ENCODE measurements around the gene NAB1.

NAB1 gene

DNA sequence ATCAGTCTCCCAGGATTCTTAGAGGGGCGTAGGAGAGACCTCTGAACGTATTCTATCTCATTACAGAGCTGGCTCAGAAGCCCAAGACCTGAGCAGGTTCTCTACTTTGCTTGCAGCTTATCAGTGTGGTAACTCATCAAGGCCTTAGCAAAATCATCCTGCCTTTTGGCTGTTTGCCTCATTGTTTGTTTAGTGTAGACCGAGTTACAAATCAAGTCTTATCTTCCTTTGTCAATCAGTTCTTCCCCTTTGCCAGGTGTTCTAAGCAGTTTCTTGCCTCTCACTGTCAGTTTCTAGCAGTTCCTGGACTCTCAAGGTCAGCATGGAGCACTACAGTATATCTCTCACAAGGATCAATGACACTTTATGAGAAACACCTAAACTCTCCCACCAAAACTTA, 30.9 kb upstream of the NAB1 start:
- Histone ChIP-seq H3K4me1 (peaks cover 2% of the 10 kb centered on the region), H3K27me3 (ENCODE audit: control insufficient read depth, insufficient read depth, low read length) (no peaks in the 10 kb centered on the region), H3K36me3 (ENCODE audit: control insufficient read depth, insufficient read depth, low read length) (no peaks in the 10 kb centered on the region), H3K79me2 (no peaks in the 10 kb centered on the region), H3K4me2 (ENCODE audit: low read length) (peak overlapping the region; percentile 17), H3K4me3 (ENCODE audit: low read depth, low read length) (no peak overlapping the region), H2AFZ (peak overlapping the region; percentile 23), H3K27ac (no peak overlapping the region), H3K9ac (no peak overlapping the region), H3K9me3 (ENCODE audit: control insufficient read depth, low read length) (no peaks in the 10 kb centered on the region)
- no peak for TF ChIP-seq CTCF (IDR thresholded peaks at IDR 0.05)

DNA sequence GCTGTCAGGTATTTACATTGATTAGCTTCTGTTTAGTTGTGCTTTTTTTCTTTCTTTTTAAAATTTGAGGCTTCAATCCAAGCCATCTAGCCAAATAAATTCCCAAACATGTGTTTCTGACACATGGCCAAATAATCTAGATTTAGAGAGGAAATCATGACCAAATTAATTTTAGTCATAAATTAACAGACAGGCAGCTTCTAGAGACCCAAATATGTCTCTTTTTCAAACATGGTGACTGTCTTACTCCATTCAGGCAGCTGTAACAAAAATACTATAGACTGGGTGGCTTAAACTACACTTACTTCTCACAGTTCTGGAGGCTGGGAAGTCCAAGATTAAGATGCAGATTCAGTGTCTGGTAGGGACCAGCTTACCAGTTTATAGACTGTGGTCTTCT, 23.2 kb upstream of the NAB1 start:
- Histone ChIP-seq H2AFZ (no peak overlapping the region), H3K9ac (no peak overlapping the region), H3K4me2 (ENCODE audit: low read length) (no peak overlapping the region), H3K27ac (no peak overlapping the region), H3K4me1 (peaks cover 4% of the 10 kb centered on the region), H3K9me3 (ENCODE audit: control insufficient read depth, low read length) (no peaks in the 10 kb centered on the region), H3K36me3 (ENCODE audit: control insufficient read depth, insufficient read depth, low read length) (no peaks in the 10 kb centered on the region), H3K4me3 (ENCODE audit: low read depth, low read length) (no peak overlapping the region), H3K27me3 (ENCODE audit: control insufficient read depth, insufficient read depth, low read length) (no peaks in the 10 kb centered on the region), H3K79me2 (no peaks in the 10 kb centered on the region)
- no peak for TF ChIP-seq CTCF (IDR thresholded peaks at IDR 0.05)

- H3K9ac ChIP-seq, result no peak overlapping the region
- H2AFZ ChIP-seq, result peak overlapping the region; percentile 89
- H3K4me2 ChIP-seq (ENCODE audit: low read length), result no peak overlapping the region
- no peak overlapping the region for H3K27ac ChIP-seq
- H3K36me3 ChIP-seq (ENCODE audit: control insufficient read depth, insufficient read depth, low read length), result no peaks in the 10 kb centered on the region
- H3K27me3 ChIP-seq (ENCODE audit: control insufficient read depth, insufficient read depth, low read length), result no peaks in the 10 kb centered on the region
- no peak overlapping the region for H3K4me3 ChIP-seq (ENCODE audit: low read depth, low read length)
- H3K9me3 ChIP-seq (ENCODE audit: control insufficient read depth, low read length), result no peaks in the 10 kb centered on the region
- peaks cover 4% of the 10 kb centered on the region for H3K4me1 ChIP-seq
- H3K79me2 ChIP-seq, result no peaks in the 10 kb centered on the region
- no peak for TF ChIP-seq CTCF (IDR thresholded peaks at IDR 0.05)
Measured at GRCh38 chr2:190626641-190627210, 22.2 kb upstream of the NAB1 start.

GRCh38 chr2:190627448-190628412, 21.2 kb upstream of the NAB1 start:
- H2AFZ ChIP-seq, result peak overlapping the region; percentile 89
- H3K27ac ChIP-seq, result peak overlapping the region; percentile 34
- H3K27me3 ChIP-seq (ENCODE audit: control insufficient read depth, insufficient read depth, low read length), result no peaks in the 10 kb centered on the region
- no peak overlapping the region for H3K9ac ChIP-seq
- peaks cover 4% of the 10 kb centered on the region for H3K4me1 ChIP-seq
- no peaks in the 10 kb centered on the region for H3K79me2 ChIP-seq
- TF ChIP-seq CTCF (IDR thresholded peaks at IDR 0.05), result no peak
- peak overlapping the region; percentile 56 for H3K4me2 ChIP-seq (ENCODE audit: low read length)
- H3K9me3 ChIP-seq (ENCODE audit: control insufficient read depth, low read length), result no peaks in the 10 kb centered on the region
- no peaks in the 10 kb centered on the region for H3K36me3 ChIP-seq (ENCODE audit: control insufficient read depth, insufficient read depth, low read length)
- no peak overlapping the region for H3K4me3 ChIP-seq (ENCODE audit: low read depth, low read length)

All from parathyroid adenoma (tissue), 2 donors.